Esophagus muscularis mucosa (tissue), 4 donors: ENCODE results near the gene SPOP.

Experiments used
- CTCF ChIP-seq, 3 experiments: fragments of 200-600 bp in 2 of 3; fragments of 450-650 bp in 1 of 3; sonication (generic) in 2 of 3; IDR thresholded peaks; one replicate each; pipeline ENCODE4 v1.5.1; 2017 to 2019; ENCODE audit warnings: antibody characterized with exemption in 3 of 3, mild to moderate bottlenecking in 2 of 3, moderate library complexity in 1 of 3
- EP300 ChIP-seq: sonication (generic); formaldehyde crosslinking; IDR thresholded peaks from one replicate; pipeline ENCODE4 v1.6.1; 2017; ENCODE audit warnings: antibody characterized with exemption
- POLR2A ChIP-seq: fragments of 450-650 bp; IDR thresholded peaks from one replicate; pipeline ENCODE4 v1.6.1; 2017; ENCODE audit warnings: antibody characterized with exemption, moderate library complexity, mild to moderate bottlenecking, low read depth

DNA sequence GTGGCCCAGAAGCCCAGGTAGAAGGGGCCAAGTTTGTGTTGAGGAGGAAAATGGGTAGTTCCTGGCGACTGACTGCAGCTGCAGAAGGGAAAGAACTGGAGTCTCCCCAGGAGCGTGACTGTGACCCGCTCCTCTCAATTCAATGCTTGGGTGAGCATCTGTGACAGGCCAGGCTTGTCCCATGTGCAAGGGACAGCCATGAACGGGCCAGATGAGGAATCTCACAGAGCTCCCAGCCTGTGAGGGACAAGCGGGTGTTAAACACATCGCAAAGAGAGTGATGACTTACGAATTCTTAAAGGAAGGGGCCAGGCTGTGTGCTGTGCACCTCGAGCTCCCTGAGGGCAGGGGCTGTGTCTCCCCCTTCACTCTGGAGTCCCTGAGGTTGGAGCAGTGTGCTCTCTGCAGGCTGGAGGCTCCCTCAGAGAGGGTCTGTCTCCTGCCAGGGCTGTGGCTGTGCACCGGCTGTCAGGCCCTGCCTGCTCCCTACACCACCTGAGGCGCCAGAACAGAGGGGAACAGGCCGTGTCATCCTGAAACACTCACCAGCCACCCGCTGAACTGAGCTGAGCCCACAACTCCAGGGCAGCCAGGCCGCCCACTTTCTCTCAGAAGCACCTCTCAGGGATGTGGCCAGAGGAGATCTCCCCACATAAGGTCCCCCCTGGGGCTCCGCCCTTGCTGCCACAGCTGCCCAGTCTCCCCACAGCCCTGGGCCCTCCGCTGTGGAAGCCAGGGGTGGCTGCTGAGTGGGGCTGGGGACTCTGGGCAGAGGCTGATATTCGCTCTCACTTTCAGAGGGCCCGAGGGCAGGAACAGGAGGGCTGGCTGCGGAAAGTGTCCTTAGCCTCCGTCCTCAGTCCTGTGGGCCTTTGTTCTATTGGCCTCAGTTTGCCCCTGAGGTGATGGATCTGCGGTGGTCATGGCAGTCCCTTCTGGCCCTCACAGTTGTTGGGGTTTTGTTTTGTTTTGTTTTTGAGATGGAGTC, 127.9 kb downstream of the SPOP start:
- no peak for TF ChIP-seq EP300
- no peak for TF ChIP-seq POLR2A
- TF ChIP-seq CTCF (IDR thresholded peaks at IDR 0.05): no peak
